MM.1S (cell line): ENCODE data around the gene TMUB2.
"Not testable (repeated sequence)": the region's sequence is repeated elsewhere in the genome, so short reads cannot be mapped to it uniquely, and the experiment has no call there.

Experiments
- DNase-seq: peaks from one replicate; pipeline ENCODE4 v3.0.0-alpha.2; 2015
- H2AFZ ChIP-seq: fragments of 300-600 bp; sonication (generic); 2 replicates; pipeline ENCODE4 v1.6.0; 2016; ENCODE audit warnings: antibody characterized with exemption, low read length
- H3F3A ChIP-seq: fragments of 300-600 bp; sonication (generic); 2 replicates; pipeline ENCODE4 v1.6.1; 2016; ENCODE audit warnings: mild to moderate bottlenecking, antibody characterized with exemption, low read length, moderate library complexity, mixed read lengths; ENCODE audit not compliant: insufficient read depth
- H3K27ac ChIP-seq: fragments of 300-600 bp; sonication (generic); 2 replicates; pipeline ENCODE4 v1.5.1; 2016; ENCODE audit warnings: mild to moderate bottlenecking, low read length
- H3K27me3 ChIP-seq: fragments of 300-600 bp; sonication (generic); replicated peaks from 2 replicates; pipeline ENCODE4 v1.6.0; 2016; ENCODE audit warnings: low read length; ENCODE audit not compliant: insufficient read depth
- H3K36me3 ChIP-seq: fragments of 300-600 bp; sonication (generic); replicated peaks from 2 replicates; pipeline ENCODE4 v1.6.1; 2016; ENCODE audit warnings: mild to moderate bottlenecking, low read length, mixed read lengths; ENCODE audit not compliant: insufficient read depth
- H3K4me1 ChIP-seq: fragments of 300-600 bp; sonication (generic); 2 replicates; pipeline ENCODE4 v1.6.1; 2016; ENCODE audit warnings: low read length, mixed read lengths
- H3K4me2 ChIP-seq: fragments of 300-600 bp; sonication (generic); 2 replicates; pipeline ENCODE4 v1.6.0; 2016; ENCODE audit warnings: low read depth, low read length
- H3K4me3 ChIP-seq: fragments of 300-600 bp; sonication (generic); 2 replicates; pipeline ENCODE4 v1.5.1; 2016; ENCODE audit warnings: low read length, mixed read lengths
- H3K79me2 ChIP-seq: fragments of 300-600 bp; sonication (generic); 2 replicates; pipeline ENCODE4 v1.6.1; 2016; ENCODE audit warnings: mixed run types, low read length, mixed read lengths
- H3K9ac ChIP-seq: fragments of 300-600 bp; sonication (generic); 2 replicates; pipeline ENCODE4 v1.6.1; 2016; ENCODE audit warnings: low read length, mixed read lengths
- H3K9me2 ChIP-seq: fragments of 300-600 bp; sonication (generic); replicated peaks from 2 replicates; pipeline ENCODE4 v1.6.1; 2016; ENCODE audit warnings: mild to moderate bottlenecking, low read length, mixed read lengths; ENCODE audit not compliant: insufficient read depth
- H3K9me3 ChIP-seq: fragments of 300-600 bp; sonication (generic); replicated peaks from 2 replicates; pipeline ENCODE4 v1.6.1; 2016; ENCODE audit warnings: mild to moderate bottlenecking, low read length, mixed read lengths; ENCODE audit not compliant: insufficient read depth
- H4K20me1 ChIP-seq: fragments of 300-600 bp; sonication (generic); 2 replicates; pipeline ENCODE4 v1.6.1; 2016; ENCODE audit warnings: mild to moderate bottlenecking, low read length, moderate library complexity, mixed read lengths; ENCODE audit not compliant: insufficient read depth
- CTCF ChIP-seq: fragments of 300-600 bp; sonication (generic); IDR thresholded peaks from 2 replicates; pipeline ENCODE4 v1.5.1; 2016; ENCODE audit warnings: antibody characterized with exemption, low read length, mixed read lengths
- EZH2 ChIP-seq: fragments of 300-600 bp; sonication (generic); optimal IDR thresholded peaks from 2 replicates; pipeline ENCODE3; 2017; ENCODE audit warnings: low read depth, mild to moderate bottlenecking, antibody characterized with exemption, low read length, mixed read lengths
- EZH2phosphoT487 ChIP-seq: fragments of 300-600 bp; sonication (generic); IDR thresholded peaks from 2 replicates; pipeline ENCODE4 v1.6.1; 2018; ENCODE audit warnings: antibody characterized with exemption, low read length

Gene TMUB2

DNA sequence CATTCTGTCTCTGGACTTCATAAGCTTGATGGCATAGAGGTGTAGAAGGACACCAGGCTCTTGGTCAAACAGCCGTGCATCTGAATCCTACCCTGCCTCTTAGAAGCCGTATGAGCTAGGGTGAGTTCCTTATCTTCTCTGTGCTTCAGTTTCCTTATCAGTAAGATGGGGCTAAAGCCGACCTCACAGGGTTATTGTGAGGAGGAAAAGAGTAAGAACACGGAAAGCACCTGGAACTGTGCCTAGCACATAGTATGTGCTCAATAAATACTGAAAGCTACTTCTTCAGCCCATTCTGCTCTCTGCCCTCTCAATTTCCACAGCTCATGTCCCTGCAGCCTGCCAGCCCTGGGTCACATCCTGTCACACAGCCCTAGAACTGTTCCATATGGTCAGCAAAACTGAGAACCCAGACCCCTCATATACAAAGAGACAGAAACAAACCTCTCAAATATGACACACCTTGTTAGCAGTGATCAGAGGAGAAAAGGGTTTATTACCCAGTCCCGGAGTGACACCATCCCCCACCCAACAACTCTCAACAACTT, 49.7 kb downstream of the TMUB2 start:
- DNase-seq: no peak
- no peak for TF ChIP-seq CTCF
- TF ChIP-seq EZH2: no peak
- TF ChIP-seq EZH2phosphoT487: no peak
- Histone ChIP-seq H3K9me2 (no peaks in the 10 kb centered on the region), H3K27ac (no peak overlapping the region), H3K4me3 (no peak overlapping the region), H3K27me3 (0 out of 2 replicates have a peak, but pooled peaks cover 7% of the 10 kb centered on the region), H4K20me1 (no peaks in the 10 kb centered on the region), H3K4me2 (no peak overlapping the region), H3K36me3 (no peaks in the 10 kb centered on the region), H3K4me1 (no peaks in the 10 kb centered on the region), H3F3A (no peaks in the 10 kb centered on the region), H2AFZ (no peak overlapping the region), H3K9me3 (no peaks in the 10 kb centered on the region), H3K79me2 (no peaks in the 10 kb centered on the region), H3K9ac (no peak overlapping the region)

DNA sequence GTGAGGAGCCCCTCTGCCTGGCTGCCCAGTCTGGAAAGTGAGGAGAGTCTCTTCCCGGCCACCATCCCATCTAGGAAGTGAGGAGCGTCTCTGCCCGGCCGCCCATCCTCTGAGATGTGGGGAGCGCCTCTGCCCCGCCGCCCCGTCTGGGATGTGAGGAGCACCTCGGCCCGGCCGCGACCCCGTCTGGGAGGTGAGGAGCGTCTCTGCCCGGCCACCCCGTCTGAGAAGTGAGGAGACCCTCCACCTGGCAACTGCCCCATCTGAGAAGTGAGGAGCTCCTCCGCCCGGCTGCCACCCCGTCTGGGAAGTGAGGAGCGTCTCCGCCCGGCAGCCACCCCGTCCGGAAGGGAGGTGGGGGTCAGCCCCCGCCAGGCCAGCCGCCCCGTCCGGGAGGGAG, 51.1 kb downstream of the TMUB2 start:
- H4K20me1 ChIP-seq, H3K27me3 ChIP-seq, H3K36me3 ChIP-seq, H2AFZ ChIP-seq, H3K27ac ChIP-seq, H3K79me2 ChIP-seq, H3K4me3 ChIP-seq, H3K4me2 ChIP-seq, H3F3A ChIP-seq, DNase-seq, H3K9me2 ChIP-seq, H3K4me1 ChIP-seq, H3K9ac ChIP-seq, H3K9me3 ChIP-seq: not testable (repeated sequence)

DNA sequence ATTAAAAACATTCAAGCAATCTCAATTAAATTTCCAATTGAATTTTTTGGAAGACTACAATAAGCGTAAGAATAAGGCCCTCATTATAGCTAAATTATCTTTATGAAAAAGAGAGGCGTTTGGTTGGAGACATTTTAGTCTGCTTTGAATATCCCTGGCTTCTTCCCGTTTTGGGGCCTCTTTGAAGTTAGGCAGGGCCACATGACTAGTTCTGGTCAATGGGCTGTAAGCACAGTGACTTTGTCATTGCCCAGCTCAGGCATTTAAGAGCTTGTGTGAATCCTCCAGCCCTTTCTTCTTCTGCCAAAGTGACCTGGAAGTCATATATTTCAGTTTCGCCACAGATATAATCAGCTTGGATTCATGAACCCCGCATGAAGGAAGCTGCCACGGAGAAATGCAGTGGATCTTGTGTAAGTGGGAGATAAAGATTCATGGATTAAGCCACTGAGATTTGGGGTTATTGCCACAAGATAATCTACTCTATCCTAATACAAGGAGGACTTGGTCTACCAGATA, 54.4 kb downstream of the TMUB2 start:
- H3K79me2 ChIP-seq: no peaks in the 10 kb centered on the region
- H3F3A ChIP-seq: no peaks in the 10 kb centered on the region
- no peaks in the 10 kb centered on the region for H3K9me2 ChIP-seq
- no peaks in the 10 kb centered on the region for H3K36me3 ChIP-seq
- DNase-seq: no peak
- H3K4me3 ChIP-seq: no peak overlapping the region
- 0 out of 2 replicates have a peak, but pooled peaks cover 7% of the 10 kb centered on the region for H3K27me3 ChIP-seq
- H3K27ac ChIP-seq: no peak overlapping the region
- H3K9me3 ChIP-seq: no peaks in the 10 kb centered on the region
- no peak overlapping the region for H3K4me2 ChIP-seq
- no peak for TF ChIP-seq CTCF
- no peak for TF ChIP-seq EZH2phosphoT487
- no peak for TF ChIP-seq EZH2
- no peak overlapping the region for H2AFZ ChIP-seq
- no peak overlapping the region for H3K9ac ChIP-seq
- no peaks in the 10 kb centered on the region for H3K4me1 ChIP-seq
- H4K20me1 ChIP-seq: no peaks in the 10 kb centered on the region
